GM23338 (cell line): ENCODE measurements around the gene DNAAF3. TPM values are rescaled to one million over a fixed set of nuclear protein-coding genes. Genes with fewer than 3 reads are reported as not detected.
A peak's percentile ranks its signal among the peaks of the same experiment; 100 is the strongest.

Experiments used
- ATAC-seq: fragments of 200-7000 bp; cut with Tn5 transposase; 3 replicates; pipeline ENCODE4 v1.9.1; 2020
- DNase-seq: peaks from one replicate; pipeline ENCODE4 v3.0.0-alpha.2; 2015; ENCODE audit warnings: low spot score
- H2AFZ ChIP-seq: fragments of 200-600 bp; sonication (generic); 2 replicates; pipeline ENCODE4 v1.8.0; 2016; ENCODE audit warnings: antibody characterized with exemption, mild to moderate bottlenecking, moderate library complexity
- H3F3A ChIP-seq: fragments of 200-600 bp; sonication (generic); replicated peaks from 2 replicates; pipeline ENCODE4 v1.8.0; 2017; ENCODE audit warnings: antibody characterized with exemption, mixed run types, low read depth
- H3K27ac ChIP-seq: fragments of 200-600 bp; sonication (generic); 2 replicates; pipeline ENCODE4 v1.6.1; 2016; ENCODE audit warnings: low read depth
- H3K27me3 ChIP-seq: fragments of 200-600 bp; sonication (generic); 2 replicates; pipeline ENCODE4 v1.8.0; 2016; ENCODE audit warnings: mild to moderate bottlenecking, mixed run types, moderate library complexity; ENCODE audit not compliant: insufficient read depth
- H3K36me3 ChIP-seq: fragments of 200-600 bp; sonication (generic); 2 replicates; pipeline ENCODE4 v1.8.0; 2016; ENCODE audit warnings: mild to moderate bottlenecking; ENCODE audit not compliant: insufficient read depth
- H3K4me1 ChIP-seq: fragments of 200-600 bp; sonication (generic); 2 replicates; pipeline ENCODE4 v1.8.0; 2016; ENCODE audit warnings: mild to moderate bottlenecking, moderate library complexity; ENCODE audit not compliant: insufficient read depth
- H3K4me2 ChIP-seq: fragments of 200-600 bp; sonication (generic); 2 replicates; pipeline ENCODE4 v1.7.1; 2017; ENCODE audit warnings: mixed run types
- H3K4me3 ChIP-seq: fragments of 200-600 bp; sonication (generic); 2 replicates; pipeline ENCODE4 v1.6.1; 2016; ENCODE audit warnings: mixed run types
- H3K79me2 ChIP-seq: fragments of 200-600 bp; sonication (generic); replicated peaks from 2 replicates; pipeline ENCODE4 v1.8.0; 2017; ENCODE audit warnings: mild to moderate bottlenecking; ENCODE audit not compliant: insufficient read depth
- H3K9me2 ChIP-seq: fragments of 200-600 bp; sonication (generic); 2 replicates; pipeline ENCODE4 v1.8.0; 2017; ENCODE audit not compliant: insufficient read depth
- H4K20me1 ChIP-seq: fragments of 200-600 bp; sonication (generic); replicated peaks from 2 replicates; pipeline ENCODE4 v1.8.0; 2017; ENCODE audit warnings: mild to moderate bottlenecking; ENCODE audit not compliant: insufficient read depth
- H3K27ac Mint-ChIP-seq: 2 replicates; pipeline ENCODE4 v1.8.0; 2020; ENCODE audit warnings: inconsistent platforms, mild to moderate bottlenecking, moderate library complexity, mixed read lengths
- H3K27me3 Mint-ChIP-seq: 3 replicates; pipeline ENCODE4 v1.8.0; 2022; ENCODE audit warnings: low read depth, mild to moderate bottlenecking, moderate library complexity, mixed read lengths, inconsistent platforms; ENCODE audit not compliant: insufficient read depth, poor library complexity
- H3K36me3 Mint-ChIP-seq: 3 replicates; pipeline ENCODE4 v1.8.0; 2021; ENCODE audit warnings: low read depth, mild to moderate bottlenecking, inconsistent platforms, moderate library complexity, mixed read lengths
- H3K4me1 Mint-ChIP-seq: 3 replicates; pipeline ENCODE4 v1.8.0; 2020; ENCODE audit warnings: mild to moderate bottlenecking, inconsistent platforms, mixed read lengths
- H3K4me3 Mint-ChIP-seq: 3 replicates; pipeline ENCODE4 v1.8.0; 2021; ENCODE audit warnings: moderate library complexity, mild to moderate bottlenecking, inconsistent platforms, mixed read lengths
- H3K9me3 Mint-ChIP-seq: 3 replicates; pipeline ENCODE4 v1.8.0; 2020; ENCODE audit warnings: moderate library complexity, mild to moderate bottlenecking, inconsistent platforms, mixed read lengths
- ZNF462 ChIP-seq: fragments of 250-450 bp; sonication (Bioruptor Pico); IDR thresholded peaks from 2 replicates; pipeline ENCODE4 v1.5.0; 2020; ENCODE audit warnings: mild to moderate bottlenecking, moderate library complexity
- polyA plus RNA-seq: library from polyadenylated mRNA; unstranded; fragments of >200 nt; fragmentation: Nextera tagmentation; extraction: Ambion mirVana; gene quantifications from 2 replicates; pipeline ENCODE4 v1.2.1, GENCODE V29; 2016
- total RNA-seq: library from RNA; depleted of rRNA; stranded (reverse); fragments of >200 nt; shearing (Covaris generic); gene quantifications from 2 replicates; pipeline ENCODE4 v1.2.3, GENCODE V29; 2014
- TF ChIP-seq, protein P1 (sequence below), 2 experiments: fragments of 200-600 bp in 1 of 2; sonication (generic) in 1 of 2; conservative IDR thresholded peaks; 2 replicates each; pipeline versions ENCODE4 v1.5.1 to v1.6.1; 2016 to 2017; ENCODE audit warnings: antibody characterized with exemption in 2 of 2, low read depth in 2 of 2, mild to moderate bottlenecking in 2 of 2, moderate library complexity in 1 of 2

Gene DNAAF3
- total and polyA plus RNA-seq, 2 experiments from 2014 or later = 8.5 to 9.0 TPM

- H3K36me3 Mint-ChIP-seq = peaks cover 13% of the 10 kb centered on the region
- Histone ChIP-seq H3K27ac (no peak overlapping the region), H3F3A (0 out of 2 replicates have a peak, but pooled peaks cover 6% of the 10 kb centered on the region), H3K79me2 (no peaks in the 10 kb centered on the region), H3K9me2 (no peaks in the 10 kb centered on the region), H3K27me3 (no peaks in the 10 kb centered on the region), H4K20me1 (peaks cover 2% of the 10 kb centered on the region; the same call in 1 of the 2 replicates), H3K36me3 (no peaks in the 10 kb centered on the region), H3K4me2 (no peak overlapping the region), H3K4me3 (no peak overlapping the region), H2AFZ (no peak overlapping the region), H3K4me1 (peaks cover 4% of the 10 kb centered on the region; the same call in 1 of the 2 replicates)
- TF ChIP-seq, protein P1, sequence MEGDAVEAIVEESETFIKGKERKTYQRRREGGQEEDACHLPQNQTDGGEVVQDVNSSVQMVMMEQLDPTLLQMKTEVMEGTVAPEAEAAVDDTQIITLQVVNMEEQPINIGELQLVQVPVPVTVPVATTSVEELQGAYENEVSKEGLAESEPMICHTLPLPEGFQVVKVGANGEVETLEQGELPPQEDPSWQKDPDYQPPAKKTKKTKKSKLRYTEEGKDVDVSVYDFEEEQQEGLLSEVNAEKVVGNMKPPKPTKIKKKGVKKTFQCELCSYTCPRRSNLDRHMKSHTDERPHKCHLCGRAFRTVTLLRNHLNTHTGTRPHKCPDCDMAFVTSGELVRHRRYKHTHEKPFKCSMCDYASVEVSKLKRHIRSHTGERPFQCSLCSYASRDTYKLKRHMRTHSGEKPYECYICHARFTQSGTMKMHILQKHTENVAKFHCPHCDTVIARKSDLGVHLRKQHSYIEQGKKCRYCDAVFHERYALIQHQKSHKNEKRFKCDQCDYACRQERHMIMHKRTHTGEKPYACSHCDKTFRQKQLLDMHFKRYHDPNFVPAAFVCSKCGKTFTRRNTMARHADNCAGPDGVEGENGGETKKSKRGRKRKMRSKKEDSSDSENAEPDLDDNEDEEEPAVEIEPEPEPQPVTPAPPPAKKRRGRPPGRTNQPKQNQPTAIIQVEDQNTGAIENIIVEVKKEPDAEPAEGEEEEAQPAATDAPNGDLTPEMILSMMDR (conservative IDR thresholded peaks at IDR 0.05; ENCODE audit: low read depth in 2 of 2) = peak; percentile 51 to 58
- no peak for TF ChIP-seq ZNF462 (CRISPR knock-in tag)
- DNase-seq (peak; percentile 44), ATAC-seq (no peak)
- peaks cover 5% of the 10 kb centered on the region; the same call in 1 of the 3 replicates for H3K4me1 Mint-ChIP-seq
- no peak overlapping the region for H3K27ac Mint-ChIP-seq
- peaks cover 19% of the 10 kb centered on the region for H3K27me3 Mint-ChIP-seq
- peaks cover 56% of the 10 kb centered on the region for H3K9me3 Mint-ChIP-seq
- H3K4me3 Mint-ChIP-seq = no peak overlapping the region
These were observed 46.0 kb upstream of the DNAAF3 start for GRCh38 chr19:55212447-55212846.
